GM04503 (cell line): ENCODE results near the gene ZNF384.

ENCODE experiments used
- DNase-seq: peaks from one replicate; pipeline ENCODE4 v3.0.0-alpha.2; 2012; ENCODE audit warnings: low read depth

ZNF384 gene

DNA sequence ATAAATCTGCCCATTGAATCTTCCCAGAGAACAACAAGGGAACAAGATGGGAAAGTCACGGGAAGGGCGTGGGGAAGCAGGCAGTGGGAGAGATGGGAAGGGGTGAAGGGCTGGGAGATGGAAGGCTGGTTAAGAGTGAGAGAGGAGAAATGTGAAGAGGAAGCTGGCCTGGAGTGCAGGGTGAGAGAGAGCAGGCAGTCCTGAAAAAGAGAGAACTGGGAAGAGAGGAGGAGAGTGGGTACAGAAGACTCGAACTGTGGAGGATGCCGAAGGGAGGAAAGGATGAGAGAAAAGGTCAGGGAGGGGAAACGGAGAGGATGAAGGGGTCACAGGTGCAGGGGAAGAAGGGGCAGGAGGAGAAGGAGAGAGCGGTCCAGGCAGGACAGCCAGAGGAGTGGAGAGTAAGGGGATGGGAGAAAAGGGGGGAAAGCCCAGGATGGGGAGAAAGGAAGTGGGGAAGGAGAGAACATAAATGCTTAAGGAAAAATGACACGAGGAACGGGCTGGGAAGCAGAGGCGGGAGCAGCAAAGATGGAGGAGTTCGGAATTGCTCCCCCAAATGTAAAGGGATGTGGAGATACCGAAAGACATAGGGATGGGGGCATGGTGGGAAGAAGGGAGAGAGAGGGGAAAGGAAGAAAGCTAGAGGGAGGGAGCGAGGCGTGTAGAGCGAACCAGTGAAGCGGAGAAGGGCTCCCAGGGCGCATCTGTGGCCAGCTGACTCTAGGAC, 10.2 kb upstream of the ZNF384 start:
- DNase-seq = no peak

- no peak for DNase-seq
Measured at GRCh38 chr12:6698352-6699046, 9.3 kb upstream of the ZNF384 start.

DNA sequence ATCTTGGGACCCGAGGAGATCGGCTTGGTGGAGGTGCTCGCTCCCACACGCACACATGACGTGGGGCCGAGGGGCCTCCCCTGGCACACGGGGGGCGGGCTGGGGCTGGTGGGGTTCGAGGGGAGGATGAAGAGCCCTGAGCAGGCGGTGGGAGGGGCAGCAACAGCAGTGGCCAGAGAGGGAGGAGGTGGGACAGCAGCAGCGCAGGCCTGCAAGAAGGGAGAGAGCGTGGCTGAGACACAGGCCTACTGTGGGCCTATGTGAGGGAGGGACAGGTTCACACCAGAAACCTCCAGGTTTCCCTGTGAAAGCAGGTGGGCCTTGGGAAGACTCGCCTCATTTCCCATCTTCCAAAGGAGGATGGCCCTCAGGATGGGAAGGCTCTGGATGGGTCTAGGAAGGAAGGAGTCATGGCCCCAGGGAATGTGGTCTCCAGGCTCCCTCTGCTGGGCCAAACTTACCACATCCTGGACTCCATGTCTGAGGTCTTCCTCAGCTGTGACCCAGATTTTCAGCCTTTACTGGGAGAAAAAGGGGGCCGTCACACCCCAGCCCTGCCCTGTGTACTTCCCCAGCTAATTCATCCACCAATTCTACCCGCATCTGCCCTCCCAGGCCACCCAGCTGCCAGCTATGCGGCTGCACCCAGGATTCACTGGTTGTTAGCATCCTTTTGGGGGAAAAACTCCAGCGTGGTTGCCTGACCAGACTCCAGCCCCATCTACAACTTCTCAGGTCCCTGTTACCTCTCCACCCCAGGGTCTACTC, 8.6 kb upstream of the ZNF384 start:
- DNase-seq = no peak

DNA sequence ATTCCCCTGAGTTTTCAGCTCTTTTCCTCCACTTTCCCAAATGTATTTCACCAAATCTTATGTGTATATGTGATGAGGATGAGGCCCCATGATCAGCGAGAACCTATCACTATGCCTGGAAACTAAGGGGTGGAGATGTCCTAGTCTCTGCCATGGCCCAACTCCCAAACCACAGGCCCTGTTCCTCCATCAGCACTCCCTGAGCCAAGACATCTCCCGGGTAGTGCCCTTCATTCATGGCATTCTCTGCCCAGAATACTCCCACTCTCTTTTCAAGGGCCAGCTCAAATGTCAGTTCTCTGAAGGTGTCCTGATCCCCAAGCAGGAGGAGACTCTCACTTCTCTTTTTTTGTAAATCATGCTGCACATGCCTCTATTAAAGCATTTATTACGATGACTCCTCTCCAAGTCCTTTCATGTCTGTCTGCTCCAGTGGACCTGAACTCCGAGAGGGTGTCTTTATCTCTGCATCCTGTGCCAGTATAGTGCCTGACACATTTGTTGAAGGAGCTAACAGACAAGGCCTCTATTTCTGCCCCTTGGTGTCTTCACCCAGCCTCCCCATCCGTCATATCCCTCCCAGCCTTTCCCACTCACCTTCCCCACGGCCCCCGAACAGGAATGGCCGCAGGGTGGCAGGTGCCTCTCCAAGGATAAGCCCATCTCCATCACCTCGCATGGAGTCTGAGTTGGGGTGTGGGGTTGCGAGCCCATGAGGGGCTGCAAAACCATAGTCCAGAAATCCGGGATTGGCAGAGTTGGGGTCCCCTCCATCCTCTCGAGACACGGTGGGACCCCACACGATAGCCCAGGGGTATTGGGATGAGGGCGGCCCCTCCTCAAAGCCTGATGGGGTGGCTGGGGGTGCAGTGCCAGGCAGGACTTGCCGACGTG, 7.8 kb upstream of the ZNF384 start:
- no peak for DNase-seq

DNA sequence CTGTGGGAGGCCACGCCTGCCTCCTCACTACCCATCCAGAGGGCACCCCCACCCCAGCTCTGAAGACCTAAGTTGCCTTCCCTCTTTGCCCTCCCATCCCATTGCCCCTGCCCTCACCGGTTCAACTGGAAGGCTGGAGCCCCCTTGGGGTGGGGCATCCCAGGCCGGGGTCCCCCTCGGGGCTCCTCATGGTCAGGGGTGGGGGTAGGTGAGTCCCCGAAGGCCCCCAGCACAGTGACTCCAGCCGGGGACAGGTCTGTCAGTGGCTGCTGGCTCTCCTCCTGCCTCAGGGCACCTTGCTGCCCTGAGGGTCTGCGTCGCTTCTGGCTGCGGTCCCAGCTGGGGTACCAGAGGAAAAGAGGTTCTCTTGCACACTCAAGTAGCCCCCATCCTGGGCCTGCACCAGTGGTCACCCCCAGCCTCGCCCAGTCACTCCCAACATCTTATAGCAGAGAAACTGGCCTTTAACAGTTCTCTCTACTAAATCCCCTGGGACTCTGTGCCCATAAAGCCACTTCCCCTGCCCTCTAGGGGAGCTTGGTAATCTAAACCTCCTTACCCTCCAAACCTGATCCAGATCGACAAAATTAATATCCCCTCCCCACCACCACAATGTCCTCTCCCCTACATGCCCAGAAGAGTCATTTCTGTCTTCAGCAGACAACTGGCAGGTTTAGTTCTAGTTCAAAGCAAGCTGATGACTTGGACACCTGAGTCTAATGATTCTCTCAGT, 6.3 kb upstream of the ZNF384 start:
- DNase-seq = no peak

GRCh38 chr12:6694701-6695100, 5.5 kb upstream of the ZNF384 start:
- DNase-seq = no peak

- no peak for DNase-seq
Measured at GRCh38 chr12:6693832-6694355, 4.7 kb upstream of the ZNF384 start.

- no peak for DNase-seq
Measured at GRCh38 chr12:6692888-6693287, 3.7 kb upstream of the ZNF384 start.

- peak; percentile 50 for DNase-seq
Measured at GRCh38 chr12:6691473-6691872, 2.3 kb upstream of the ZNF384 start.

GRCh38 chr12:6688543-6688998, 604 bp downstream of the ZNF384 start:
- DNase-seq = no peak

- DNase-seq = no peak
Measured at GRCh38 chr12:6685814-6686213, 3.4 kb downstream of the ZNF384 start.

- DNase-seq = no peak
Measured at GRCh38 chr12:6684609-6685008, 4.6 kb downstream of the ZNF384 start.

- no peak for DNase-seq
Measured at GRCh38 chr12:6676962-6677361, 12.2 kb downstream of the ZNF384 start.

GRCh38 chr12:6672143-6672542, 17.0 kb downstream of the ZNF384 start:
- no peak for DNase-seq

DNA sequence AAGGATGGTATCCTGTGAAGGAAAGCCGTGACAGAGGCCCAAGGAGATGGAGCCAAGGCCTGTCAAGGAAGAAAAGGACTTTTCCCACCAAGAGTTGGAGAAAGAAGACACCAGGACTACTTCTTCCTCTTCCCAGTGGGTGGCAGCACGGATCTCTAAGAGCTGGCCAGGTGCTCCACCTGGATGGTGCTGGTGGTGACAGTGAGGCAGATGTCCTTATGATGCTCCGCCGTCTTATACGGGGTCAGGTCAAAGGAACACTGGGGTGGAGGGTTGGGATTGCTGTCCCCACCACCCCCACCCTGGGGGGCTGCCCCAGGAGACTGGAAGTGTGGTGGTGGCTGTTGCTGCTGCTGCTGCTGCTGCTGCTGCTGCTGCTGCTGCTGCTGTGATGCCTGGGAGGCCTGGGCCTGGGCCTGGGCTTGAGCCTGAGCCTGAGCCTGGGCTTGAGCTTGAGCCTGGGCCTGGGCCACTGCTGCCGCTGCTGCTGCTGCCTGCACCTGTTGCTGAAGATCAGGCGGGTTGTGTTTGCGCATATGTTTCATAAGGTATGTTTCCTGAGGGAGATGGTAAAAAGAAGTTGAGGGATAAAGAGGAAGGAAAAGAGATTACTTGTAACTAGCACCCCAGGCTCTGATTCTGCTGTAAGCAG, 21.5 kb downstream of the ZNF384 start:
- no peak for DNase-seq

GRCh38 chr12:6666211-6666610, 23.0 kb downstream of the ZNF384 start:
- no peak for DNase-seq

DNA sequence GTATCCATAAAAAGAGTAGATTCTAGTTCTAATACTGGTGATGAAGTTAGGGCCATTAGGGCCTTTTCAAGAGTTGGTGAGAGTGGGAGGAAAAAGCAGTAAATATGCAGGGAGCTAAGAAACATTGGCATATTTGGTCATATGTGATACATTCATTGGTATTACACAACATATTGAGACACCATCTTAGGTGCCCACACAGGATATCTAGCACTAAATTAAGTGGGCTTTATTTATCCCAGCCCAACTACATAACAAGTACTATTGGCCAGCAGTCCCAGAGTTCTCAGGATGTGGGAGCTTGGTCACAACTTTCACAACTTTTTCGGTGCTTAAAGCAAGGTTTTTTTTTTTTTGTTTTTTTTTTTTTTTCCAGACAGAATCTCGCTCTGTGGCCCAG, 24.3 kb downstream of the ZNF384 start:
- no peak for DNase-seq

DNA sequence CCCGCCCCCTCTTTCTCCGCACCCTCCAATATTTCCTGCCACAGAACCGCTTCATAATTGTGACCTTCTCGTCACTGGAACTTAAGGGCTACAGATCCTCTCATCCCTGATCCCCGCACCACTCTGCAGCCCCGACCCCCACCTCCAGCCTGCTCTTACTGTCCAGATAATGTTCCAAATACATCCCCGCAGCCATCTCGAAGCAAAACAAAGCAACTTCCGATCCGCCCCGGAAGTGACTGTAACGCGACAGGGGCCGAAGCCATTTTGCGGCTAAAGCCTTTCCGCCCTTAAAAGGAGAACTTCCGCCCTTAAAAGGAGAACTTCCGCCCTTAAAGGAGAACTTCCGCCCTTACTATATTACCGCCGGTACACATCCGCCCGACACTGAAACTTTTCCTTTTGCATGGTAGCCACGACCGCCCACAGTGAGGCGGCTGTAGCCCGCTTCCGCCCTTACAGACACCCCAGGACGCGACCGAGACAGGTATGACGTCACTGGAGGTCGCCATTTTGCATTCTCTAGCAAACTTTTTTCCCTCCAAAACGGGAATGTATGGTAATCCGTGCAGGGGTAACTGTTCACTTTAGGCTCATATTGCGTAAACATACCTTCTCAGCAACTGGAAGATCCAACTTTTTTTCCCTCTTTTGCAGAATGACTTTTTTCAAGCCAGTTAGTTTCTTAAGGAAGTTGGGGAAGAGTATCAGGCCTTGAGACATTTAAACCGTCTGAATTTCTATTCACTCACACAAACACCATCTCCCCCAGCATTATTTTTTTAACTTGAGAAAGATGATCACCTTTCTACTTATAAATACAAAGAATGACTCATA, 26.1 kb downstream of the ZNF384 start, which contains the start of gene ING4:
TSS of gene ING4 (minus strand) at position 214 of the 837 bp plus-strand sequence. CDS start at position 196, 18 bp downstream.
- peak; percentile 96 for DNase-seq

GRCh38 chr12:6662602-6662905, 26.6 kb downstream of the ZNF384 start:
- no peak for DNase-seq

DNA sequence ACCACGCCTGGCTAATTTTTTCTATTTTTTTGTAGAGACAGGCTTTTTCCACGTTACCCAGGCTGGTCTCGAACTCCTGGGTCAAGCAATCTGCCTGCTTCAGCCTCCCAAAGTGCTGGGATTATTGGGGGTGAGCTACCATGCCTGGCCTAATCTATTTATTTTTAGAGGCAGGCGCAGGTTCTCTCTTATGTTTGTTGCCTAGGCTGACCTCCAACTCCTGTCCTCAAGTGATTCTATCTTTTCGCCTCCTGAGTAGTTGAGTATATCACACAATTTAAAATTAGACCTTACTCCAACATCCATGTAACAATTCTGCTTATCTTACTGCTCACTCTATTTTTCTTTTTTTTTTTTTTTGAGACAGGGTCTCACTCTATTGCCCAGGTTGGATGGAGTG, 35.2 kb downstream of the ZNF384 start:
- DNase-seq = no peak
